HEK293 (cell line): ENCODE results near the gene ZNF664.

Experiments
- CTCF ChIA-PET: fragments of 350-600 bp; formaldehyde crosslinking; extraction: SDS; loops from one replicate; lab custom pipeline; 2021; ENCODE audit warnings: antibody characterized with exemption; lab: Yijun Ruan, JAX
- POLR2A ChIA-PET: fragments of 300-600 bp; formaldehyde crosslinking; extraction: SDS; loops from one replicate; lab custom pipeline; 2020; ENCODE audit warnings: antibody characterized with exemption, inconsistent platforms; lab: Yijun Ruan, JAX
- H3K27ac ChIP-seq: fragments of 200-500 bp; sonication (Bioruptor generic); 2 replicates; pipeline ENCODE4 v1.5.1; 2014; ENCODE audit warnings: low read depth, low read length, control low read depth, inconsistent platforms; ENCODE audit errors: extremely low read depth
- H3K36me3 ChIP-seq, 2 experiments: fragments of 200-500 bp in 1 of 2; sonication (Bioruptor generic) in 1 of 2; 1 replicate in 1 of 2; 2 replicates in 1 of 2; pipeline ENCODE4 v1.5.1; 2014 to 2017; ENCODE audit warnings: inconsistent platforms in 2 of 2, low read length in 2 of 2; ENCODE audit not compliant: control insufficient read depth in 2 of 2, insufficient read depth in 1 of 2
- H3K4me1 ChIP-seq: fragments of 200-500 bp; sonication (Bioruptor generic); 2 replicates; pipeline ENCODE4 v1.5.1; 2014; ENCODE audit warnings: mild to moderate bottlenecking, low read length, inconsistent platforms; ENCODE audit not compliant: control insufficient read depth, insufficient read depth
- H3K4me3 ChIP-seq: 2 replicates; pipeline ENCODE4 v1.5.1; 2011; ENCODE audit warnings: low read depth, mild to moderate bottlenecking, control low read depth, low read length, moderate library complexity
- H3K9me3 ChIP-seq: fragments of 200-500 bp; sonication (Bioruptor generic); 2 replicates; pipeline ENCODE4 v1.5.1; 2014; ENCODE audit warnings: low read depth, low read length, inconsistent platforms; ENCODE audit not compliant: control insufficient read depth, insufficient read depth
- EGR2 ChIP-seq: fragments of 450-650 bp; formaldehyde crosslinking; IDR thresholded peaks from 2 replicates; pipeline ENCODE4 v1.5.1; 2016; ENCODE audit warnings: low read depth, missing biosample characterization, missing genetic modification characterization
- MZF1 ChIP-seq: fragments of 450-650 bp; formaldehyde crosslinking; IDR thresholded peaks from 2 replicates; pipeline ENCODE4 v1.5.1; 2017; ENCODE audit warnings: missing biosample characterization, missing genetic modification characterization, borderline replicate concordance
- TSHZ1 ChIP-seq: fragments of 450-650 bp; formaldehyde crosslinking; IDR thresholded peaks from 2 replicates; pipeline ENCODE4 v1.5.1; 2016; ENCODE audit warnings: missing biosample characterization, missing genetic modification characterization, borderline replicate concordance
- ZBTB17 ChIP-seq: fragments of 450-650 bp; formaldehyde crosslinking; IDR thresholded peaks from 2 replicates; pipeline ENCODE4 v1.5.1; 2016; ENCODE audit warnings: missing biosample characterization, missing genetic modification characterization
- ZBTB20 ChIP-seq: fragments of 450-650 bp; formaldehyde crosslinking; IDR thresholded peaks from 2 replicates; pipeline ENCODE4 v1.5.1; 2016; ENCODE audit warnings: missing biosample characterization, missing genetic modification characterization
- ZBTB6 ChIP-seq: fragments of 450-650 bp; formaldehyde crosslinking; IDR thresholded peaks from 2 replicates; pipeline ENCODE4 v1.5.1; 2017; ENCODE audit warnings: missing biosample characterization, missing genetic modification characterization
- ZBTB7A ChIP-seq: fragments of 450-650 bp; formaldehyde crosslinking; IDR thresholded peaks from 2 replicates; pipeline ENCODE4 v1.5.1; 2016; ENCODE audit warnings: low read depth, missing biosample characterization, missing genetic modification characterization
- ZEB2 ChIP-seq: fragments of 450-650 bp; formaldehyde crosslinking; IDR thresholded peaks from 2 replicates; pipeline ENCODE4 v1.5.1; 2016; ENCODE audit warnings: missing biosample characterization, missing genetic modification characterization
- ZNF114 ChIP-seq: fragments of 450-650 bp; formaldehyde crosslinking; IDR thresholded peaks from 2 replicates; pipeline ENCODE4 v1.5.0; 2017; ENCODE audit warnings: missing biosample characterization, missing genetic modification characterization
- ZNF132 ChIP-seq: fragments of 450-650 bp; formaldehyde crosslinking; IDR thresholded peaks from 2 replicates; pipeline ENCODE4 v1.5.1; 2017; ENCODE audit warnings: missing biosample characterization, missing genetic modification characterization, borderline replicate concordance
- ZNF155 ChIP-seq: fragments of 450-650 bp; formaldehyde crosslinking; IDR thresholded peaks from 2 replicates; pipeline ENCODE4 v1.5.1; 2016; ENCODE audit warnings: missing biosample characterization, missing genetic modification characterization
- ZNF24 ChIP-seq: fragments of 450-650 bp; formaldehyde crosslinking; IDR thresholded peaks from 2 replicates; pipeline ENCODE4 v1.5.1; 2016; ENCODE audit warnings: missing biosample characterization, missing genetic modification characterization
- ZNF302 ChIP-seq: fragments of 450-650 bp; formaldehyde crosslinking; IDR thresholded peaks from 2 replicates; pipeline ENCODE4 v1.5.1; 2016; ENCODE audit warnings: missing biosample characterization, missing genetic modification characterization, low read depth
- ZNF404 ChIP-seq: fragments of 450-650 bp; formaldehyde crosslinking; IDR thresholded peaks from 2 replicates; pipeline ENCODE4 v1.5.1; 2017; ENCODE audit warnings: missing biosample characterization, missing genetic modification characterization
- ZNF423 ChIP-seq: fragments of 450-650 bp; formaldehyde crosslinking; IDR thresholded peaks from 2 replicates; pipeline ENCODE4 v1.5.1; 2016; ENCODE audit warnings: missing biosample characterization, missing genetic modification characterization
- ZNF510 ChIP-seq: fragments of 450-650 bp; formaldehyde crosslinking; IDR thresholded peaks from 2 replicates; pipeline ENCODE4 v1.5.1; 2018; ENCODE audit warnings: mild to moderate bottlenecking, missing genetic modification characterization, missing biosample characterization; ENCODE audit not compliant: insufficient replicate concordance
- ZNF544 ChIP-seq: fragments of 450-650 bp; formaldehyde crosslinking; IDR thresholded peaks from 2 replicates; pipeline ENCODE4 v1.5.0; 2017; ENCODE audit warnings: missing biosample characterization, missing genetic modification characterization
- ZNF621 ChIP-seq: fragments of 450-650 bp; formaldehyde crosslinking; IDR thresholded peaks from 2 replicates; pipeline ENCODE4 v1.5.1; 2017; ENCODE audit warnings: missing biosample characterization, missing genetic modification characterization
- ZNF623 ChIP-seq: fragments of 450-650 bp; formaldehyde crosslinking; IDR thresholded peaks from 2 replicates; pipeline ENCODE4 v1.5.1; 2016; ENCODE audit warnings: missing biosample characterization, missing genetic modification characterization
- ZNF654 ChIP-seq: fragments of 450-650 bp; formaldehyde crosslinking; IDR thresholded peaks from 2 replicates; pipeline ENCODE4 v1.5.1; 2016; ENCODE audit warnings: low read depth, missing biosample characterization, missing genetic modification characterization
- ZNF664 ChIP-seq: fragments of 450-650 bp; formaldehyde crosslinking; IDR thresholded peaks from 2 replicates; pipeline ENCODE4 v1.5.1; 2016; ENCODE audit warnings: missing biosample characterization, missing genetic modification characterization
- ZNF747 ChIP-seq: fragments of 450-650 bp; formaldehyde crosslinking; IDR thresholded peaks from 2 replicates; pipeline ENCODE4 v1.5.1; 2016; ENCODE audit warnings: missing biosample characterization, missing genetic modification characterization
- ZNF837 ChIP-seq: fragments of 450-650 bp; formaldehyde crosslinking; IDR thresholded peaks from 2 replicates; pipeline ENCODE4 v1.5.1; 2016; ENCODE audit warnings: missing biosample characterization, missing genetic modification characterization
- ZSCAN18 ChIP-seq: fragments of 450-650 bp; formaldehyde crosslinking; IDR thresholded peaks from 2 replicates; pipeline ENCODE4 v1.5.1; 2016; ENCODE audit warnings: missing biosample characterization, missing genetic modification characterization
- ZSCAN4 ChIP-seq: fragments of 450-650 bp; formaldehyde crosslinking; IDR thresholded peaks from 2 replicates; pipeline ENCODE4 v1.5.1; 2017; ENCODE audit warnings: missing biosample characterization, missing genetic modification characterization

The ZNF664 gene

GRCh38 chr12:124049451-124050094 is 76.6 kb downstream of the ZNF664 start:
- no peak overlapping the region for H3K27ac ChIP-seq
- ChIA-PET POLR2A (interaction anchor here (0.5 kb wide), 1 partner anchor 1824 kb away, joined by 3 read pairs; no protein-coding TSS in a partner anchor), CTCF (interaction anchor here (0.5 to 1.9 kb wide), 2 partner anchors 13 to 16 kb away, joined by 3 to 4 read pairs; no protein-coding TSS in a partner anchor)
- no peaks in the 10 kb centered on the region for H3K4me1 ChIP-seq
- H3K4me3 ChIP-seq: no peak overlapping the region
- no peaks in the 10 kb centered on the region for H3K36me3 ChIP-seq
- no peaks in the 10 kb centered on the region for H3K9me3 ChIP-seq
- no peak for TF ChIP-seq ZNF837 (tag by site-specific recombination)
- TF ChIP-seq TSHZ1 (tag by site-specific recombination): no peak
- TF ChIP-seq EGR2 (tag by site-specific recombination): no peak
- TF ChIP-seq ZNF510 (tag by site-specific recombination): no peak
- no peak for TF ChIP-seq ZEB2 (tag by site-specific recombination)
- no peak for TF ChIP-seq ZBTB7A (tag by site-specific recombination)
- TF ChIP-seq ZNF747 (tag by site-specific recombination): no peak
- no peak for TF ChIP-seq ZNF623 (tag by site-specific recombination)
- no peak for TF ChIP-seq ZNF423 (tag by site-specific recombination)
- no peak for TF ChIP-seq MZF1 (tag by site-specific recombination)
- TF ChIP-seq ZSCAN18 (tag by site-specific recombination): no peak

GRCh38 chr12:124053851-124054250 is 80.8 kb downstream of the ZNF664 start:
- Histone ChIP-seq H3K27ac (no peak overlapping the region), H3K4me3 (no peak overlapping the region), H3K36me3 (no peaks in the 10 kb centered on the region), H3K4me1 (no peaks in the 10 kb centered on the region), H3K9me3 (no peaks in the 10 kb centered on the region)
- POLR2A ChIA-PET: no interaction called here
- CTCF ChIA-PET: interaction anchor here (0.6 to 2.5 kb wide), 9 partner anchors 8 to 340 kb away, joined by 3 to 10 read pairs (median 3); no protein-coding TSS in a partner anchor
- TF ChIP-seq ZNF302 (tag by site-specific recombination) (no peak), ZNF654 (tag by site-specific recombination) (peak; percentile 15; the same call in 1 of the 2 replicates), ZNF114 (no peak)

- CTCF ChIA-PET: interaction anchor here (0.6 to 2.5 kb wide), 4 partner anchors 221 to 335 kb away, joined by 4 to 10 read pairs (median 6); no protein-coding TSS in a partner anchor
- H3K9me3 ChIP-seq: no peaks in the 10 kb centered on the region
- no peak overlapping the region for H3K27ac ChIP-seq
- POLR2A ChIA-PET: interaction anchor here (0.7 kb wide), 1 partner anchor 281 kb away, joined by 3 read pairs; no protein-coding TSS in a partner anchor
- no peak overlapping the region for H3K4me3 ChIP-seq
- H3K36me3 ChIP-seq: no peaks in the 10 kb centered on the region
- no peaks in the 10 kb centered on the region for H3K4me1 ChIP-seq
- no peak for TF ChIP-seq ZNF664 (tag by site-specific recombination)
- no peak for TF ChIP-seq ZSCAN4
- TF ChIP-seq ZBTB17 (tag by site-specific recombination): no peak
- TF ChIP-seq ZBTB20 (tag by site-specific recombination): no peak
- TF ChIP-seq ZNF155: no peak
- TF ChIP-seq ZNF132 (tag by site-specific recombination): no peak
- no peak for TF ChIP-seq ZNF24 (tag by site-specific recombination)
- TF ChIP-seq ZNF404 (tag by site-specific recombination): no peak
- TF ChIP-seq ZNF621 (tag by site-specific recombination): no peak
- no peak for TF ChIP-seq ZBTB6 (tag by site-specific recombination)
- no peak for TF ChIP-seq ZNF544 (tag by site-specific recombination)
These were observed 82.1 kb downstream of the ZNF664 start for GRCh38 chr12:124055066-124055465.
